ENCODE measurements around the gene ERO1A. TPM values are rescaled to one million over a fixed set of nuclear protein-coding genes. Genes with fewer than 3 reads are reported as not detected.
"Not testable (repeated sequence)": the region's sequence is repeated elsewhere in the genome, so short reads cannot be mapped to it uniquely, and the experiment has no call there.

The ERO1A gene
- total and polyA plus RNA-seq, 8 donors: 9.7 to 51.0 (median 25.1) TPM

DNA sequence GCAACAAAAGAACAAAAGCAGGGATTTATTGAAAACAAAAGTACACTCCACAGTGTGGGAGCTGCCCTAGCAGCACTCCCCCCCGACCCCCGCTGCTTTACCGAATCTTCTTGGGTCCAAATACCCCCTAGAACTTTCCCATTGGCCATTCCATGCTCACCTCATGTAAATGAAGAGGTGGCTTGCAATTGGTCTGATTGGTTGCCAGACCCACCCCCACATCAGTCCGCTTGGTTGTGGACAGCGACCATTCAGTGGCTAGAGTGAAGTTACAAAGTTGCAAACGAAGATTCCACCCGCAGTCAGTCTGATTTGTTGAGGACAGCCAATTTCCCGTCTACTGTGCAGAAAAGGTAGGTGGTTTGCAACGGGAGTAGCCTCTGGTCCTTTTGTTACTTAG, 38.5 kb upstream of the ERO1A start:
- TF ChIP-seq, protein P1, sequence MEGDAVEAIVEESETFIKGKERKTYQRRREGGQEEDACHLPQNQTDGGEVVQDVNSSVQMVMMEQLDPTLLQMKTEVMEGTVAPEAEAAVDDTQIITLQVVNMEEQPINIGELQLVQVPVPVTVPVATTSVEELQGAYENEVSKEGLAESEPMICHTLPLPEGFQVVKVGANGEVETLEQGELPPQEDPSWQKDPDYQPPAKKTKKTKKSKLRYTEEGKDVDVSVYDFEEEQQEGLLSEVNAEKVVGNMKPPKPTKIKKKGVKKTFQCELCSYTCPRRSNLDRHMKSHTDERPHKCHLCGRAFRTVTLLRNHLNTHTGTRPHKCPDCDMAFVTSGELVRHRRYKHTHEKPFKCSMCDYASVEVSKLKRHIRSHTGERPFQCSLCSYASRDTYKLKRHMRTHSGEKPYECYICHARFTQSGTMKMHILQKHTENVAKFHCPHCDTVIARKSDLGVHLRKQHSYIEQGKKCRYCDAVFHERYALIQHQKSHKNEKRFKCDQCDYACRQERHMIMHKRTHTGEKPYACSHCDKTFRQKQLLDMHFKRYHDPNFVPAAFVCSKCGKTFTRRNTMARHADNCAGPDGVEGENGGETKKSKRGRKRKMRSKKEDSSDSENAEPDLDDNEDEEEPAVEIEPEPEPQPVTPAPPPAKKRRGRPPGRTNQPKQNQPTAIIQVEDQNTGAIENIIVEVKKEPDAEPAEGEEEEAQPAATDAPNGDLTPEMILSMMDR (IDR thresholded peaks at IDR 0.05): no peak
- H3K9me3 ChIP-seq: no peaks in the 10 kb centered on the region
- ATAC-seq (no peak), FAIRE-seq (no peak), DNase-seq (no peak)
- WGBS, 2 donors: 96 to 99% methylated on average over 9 of the region's 9 CpGs
- no peaks in the 10 kb centered on the region for H3K36me3 ChIP-seq
- peaks cover 0 to 28% (median 0%) of the 10 kb centered on the region in 3 donors for H3K4me1 ChIP-seq
- H3K4me3 ChIP-seq: no peak overlapping the region
- no peak overlapping the region for H3K27ac ChIP-seq
- no peaks in the 10 kb centered on the region for H3K27me3 ChIP-seq
- intact Hi-C loops (cut with DNase I): no loop called here

DNA sequence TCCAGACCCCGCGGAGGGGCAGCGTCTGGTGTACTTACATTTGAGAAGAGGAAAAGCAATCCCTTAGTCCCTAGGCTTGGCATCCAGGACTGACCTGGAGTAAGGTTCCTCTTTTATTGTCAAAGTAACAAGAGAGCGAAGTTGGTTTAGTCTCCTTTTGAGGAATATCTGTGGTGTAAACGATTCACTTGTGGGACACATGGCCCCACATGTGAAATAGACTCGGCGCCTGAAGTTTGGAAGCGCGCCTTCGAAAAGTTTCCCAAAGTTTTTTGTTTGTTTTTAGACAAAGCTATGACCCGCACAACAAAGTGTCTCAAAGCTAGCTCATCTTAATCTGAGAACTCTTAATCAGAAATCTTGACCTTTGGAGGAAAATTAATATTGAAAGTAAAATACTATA, 35.4 kb upstream of the ERO1A start:
- DNase-seq: no peak
- FAIRE-seq: no peak
- WGBS, 2 donors: 0% methylated on average over 11 of the region's 11 CpGs
- Histone ChIP-seq H3K4me1 (peaks cover 0 to 11% (median 0%) of the 10 kb centered on the region in 3 donors), H3K9me3 (no peaks in the 10 kb centered on the region), H3K4me3 (peak overlapping the region; percentile 59 to 93 (median 90)), H3K27ac (peak overlapping the region; percentile 73 to 83 (median 78)), H3K36me3 (peaks cover 0 to 3% (median 0%) of the 10 kb centered on the region in 3 donors), H3K27me3 (no peaks in the 10 kb centered on the region)
- intact Hi-C loops (cut with DNase I): no loop called here
- peak in 2 of 4 donors; percentile 28 to 50 for ATAC-seq
- TF ChIP-seq, protein P1 (IDR thresholded peaks at IDR 0.05): no peak

DNA sequence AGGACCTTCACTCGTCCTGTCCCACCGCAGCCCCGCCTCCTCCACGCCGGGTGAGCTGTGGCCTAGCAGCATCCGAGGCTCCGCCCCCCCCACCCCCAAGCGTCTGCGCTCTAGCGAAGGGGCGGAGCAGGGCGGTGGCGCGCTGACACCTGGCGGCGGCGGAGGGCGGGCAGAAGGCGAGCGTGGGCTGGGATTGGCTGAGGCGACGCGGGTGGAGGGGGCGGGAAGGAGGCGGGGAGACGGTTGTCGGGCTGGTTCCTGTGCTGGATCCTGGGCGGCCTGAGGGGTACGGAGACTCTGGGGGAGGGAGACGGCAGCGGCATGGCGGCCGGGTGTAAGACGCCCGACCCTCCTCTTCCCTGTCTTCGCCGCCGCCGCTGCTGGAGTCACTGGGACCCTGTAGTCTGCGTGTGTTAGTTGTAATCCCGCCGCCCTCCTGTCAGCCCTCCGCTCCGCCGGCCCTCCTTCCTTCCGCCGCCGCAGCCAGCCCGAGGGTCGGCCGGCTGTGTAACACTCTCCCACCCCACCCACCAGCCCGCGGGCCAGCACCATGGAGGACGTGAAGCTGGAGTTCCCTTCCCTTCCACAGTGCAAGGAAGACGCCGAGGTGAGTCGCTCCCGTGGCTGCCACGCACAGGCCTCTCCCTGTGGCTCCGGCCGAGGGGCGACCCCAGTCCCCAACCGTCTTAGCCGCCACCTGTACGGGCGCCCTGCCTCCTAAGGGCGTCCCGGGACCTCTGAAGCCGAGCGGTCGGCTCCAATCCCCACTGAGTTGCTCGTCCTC, 34.8 kb upstream of the ERO1A start, which contains the start of gene STYX:
TSS of gene STYX (plus strand) at position 242 of the 784 bp plus-strand sequence. CDS start at position 551, 309 bp downstream.
- FAIRE-seq (peak; percentile 84), ATAC-seq (peak; percentile 97 to 99 (median 98)), DNase-seq (peak; percentile 98 to 99 (median 99))
- H3K9me3 ChIP-seq: no peaks in the 10 kb centered on the region
- H3K27me3 ChIP-seq: no peaks in the 10 kb centered on the region
- H3K36me3 ChIP-seq: peaks cover 0 to 3% (median 2%) of the 10 kb centered on the region in 3 donors
- peaks cover 0 to 6% (median 0%) of the 10 kb centered on the region in 3 donors for H3K4me1 ChIP-seq
- peak within 1 kb of the TSS; percentile 73 to 83 (median 78) for H3K27ac ChIP-seq
- intact Hi-C loops (cut with DNase I): no loop called here
- 0 to 1% methylated on average over 59 to 72 of the region's 72 CpGs for WGBS, 2 donors
- peak within 1 kb of the TSS; percentile 59 to 93 (median 90) for H3K4me3 ChIP-seq
- TF ChIP-seq, protein P1 (IDR thresholded peaks at IDR 0.05): peak in 2 of 4 donors; percentile 24 to 32

DNA sequence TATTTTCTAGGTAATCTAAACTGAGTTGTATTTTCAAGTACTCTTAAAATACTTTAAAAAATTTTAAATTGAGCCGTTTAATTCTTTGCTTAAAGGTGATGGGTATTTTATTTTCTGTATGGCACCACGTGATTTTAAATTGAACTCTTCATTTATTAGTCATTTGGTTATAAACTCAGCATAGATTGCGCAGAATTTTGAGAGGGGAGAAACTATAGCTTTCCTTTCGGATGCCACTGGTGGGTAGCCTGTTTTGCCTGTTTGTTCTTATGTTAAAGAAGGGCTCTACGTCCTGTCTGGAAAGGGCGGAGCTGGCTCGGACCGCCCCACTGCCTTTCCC, 34.2 kb upstream of the ERO1A start:
- Histone ChIP-seq H3K27ac (peak overlapping the region in 2 of 4 donors; percentile 29 to 50), H3K27me3 (no peaks in the 10 kb centered on the region), H3K4me3 (peak overlapping the region in 2 of 4 donors; percentile 90 to 93), H3K4me1 (peaks cover 0 to 6% (median 0%) of the 10 kb centered on the region in 3 donors), H3K36me3 (peaks cover 0 to 7% (median 3%) of the 10 kb centered on the region in 3 donors), H3K9me3 (no peaks in the 10 kb centered on the region)
- 1 to 2% methylated on average over 8 of the region's 8 CpGs for WGBS, 2 donors
- FAIRE-seq (peak; percentile 5), ATAC-seq (no peak), DNase-seq (no peak)
- intact Hi-C loops (cut with DNase I): no loop called here
- TF ChIP-seq, protein P1 (IDR thresholded peaks at IDR 0.05): no peak

DNA sequence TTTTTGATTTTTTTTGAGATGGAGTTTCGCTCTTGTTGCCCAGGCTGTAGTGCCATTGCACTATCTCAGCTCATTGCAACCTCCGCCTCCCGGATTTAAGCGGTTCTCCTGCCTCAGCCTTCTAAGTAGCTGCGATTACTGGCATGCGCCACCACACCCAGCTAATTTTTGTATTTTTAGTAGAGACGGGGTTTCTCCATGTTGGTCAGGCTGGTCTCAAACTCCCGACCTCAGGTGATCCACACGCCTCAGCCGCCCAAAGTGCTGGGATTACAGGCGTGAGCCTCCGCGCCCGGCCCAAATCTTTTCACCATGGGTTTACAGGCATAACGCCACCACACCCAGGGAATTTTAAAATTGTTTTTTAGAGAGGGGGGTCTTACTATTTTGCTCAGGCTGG, 33.7 kb upstream of the ERO1A start:
- H3K36me3 ChIP-seq; H3K27me3 ChIP-seq; ATAC-seq; H3K4me3 ChIP-seq; H3K9me3 ChIP-seq; intact Hi-C loops (cut with DNase I); FAIRE-seq; H3K4me1 ChIP-seq; DNase-seq: not testable (repeated sequence)
- 92 to 93% methylated on average over 15 of the region's 15 CpGs for WGBS, 2 donors
- peak overlapping the region in 1 of 4 donors; percentile 50 for H3K27ac ChIP-seq

DNA sequence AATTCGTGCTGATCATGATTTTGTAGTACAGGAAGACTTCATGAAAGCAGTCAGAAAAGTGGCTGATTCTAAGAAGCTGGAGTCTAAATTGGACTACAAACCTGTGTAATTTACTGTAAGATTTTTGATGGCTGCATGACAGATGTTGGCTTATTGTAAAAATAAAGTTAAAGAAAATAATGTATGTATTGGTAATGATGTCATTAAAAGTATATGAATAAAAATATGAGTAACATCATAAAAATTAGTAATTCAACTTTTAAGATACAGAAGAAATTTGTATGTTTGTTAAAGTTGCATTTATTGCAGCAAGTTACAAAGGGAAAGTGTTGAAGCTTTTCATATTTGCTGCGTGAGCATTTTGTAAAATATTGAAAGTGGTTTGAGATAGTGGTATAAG, 32.2 kb upstream of the ERO1A start:
- WGBS, 2 donors: 92 to 95% methylated on average over 2 of the region's 2 CpGs
- H3K27me3 ChIP-seq; H3K4me1 ChIP-seq; H3K4me3 ChIP-seq; ATAC-seq; intact Hi-C loops (cut with DNase I); H3K27ac ChIP-seq; DNase-seq; H3K9me3 ChIP-seq: not testable (repeated sequence)
- FAIRE-seq: peak; percentile 41
- H3K36me3 ChIP-seq: peaks cover 0 to 18% (median 15%) of the 10 kb centered on the region in 3 donors
